Activated CD8-positive, alpha-beta memory T cell treated with anti-CD3 and anti-CD28 coated beads, Interleukin-2, amount 50 U/mL, for 24 hours (primary cell): ENCODE results near the gene ASB4.

Experiments
- DNase-seq: peaks from one replicate; pipeline ENCODE4 v3.0.0-alpha.2; 2020; ENCODE audit errors: extremely low read depth

The ASB4 gene

GRCh38 chr7:95527033-95527775 lies 41.5 kb downstream of the ASB4 start:
- DNase-seq = no peak

- DNase-seq = no peak
Observed at GRCh38 chr7:95527776-95528250, 42.1 kb downstream of the ASB4 start.

- no peak for DNase-seq
Observed at GRCh38 chr7:95529701-95530100, 44.0 kb downstream of the ASB4 start.

- DNase-seq = no peak
Observed at GRCh38 chr7:95530881-95531280, 45.1 kb downstream of the ASB4 start.

- no peak for DNase-seq
Observed at GRCh38 chr7:95531605-95532219, 46.0 kb downstream of the ASB4 start.

- DNase-seq = no peak
Observed at GRCh38 chr7:95534796-95535195, 49.1 kb downstream of the ASB4 start.

- DNase-seq = no peak
Observed at GRCh38 chr7:95535662-95536061, 49.9 kb downstream of the ASB4 start.

- no peak for DNase-seq
Observed at GRCh38 chr7:95536656-95537311, 51.0 kb downstream of the ASB4 start.

- no peak for DNase-seq
Observed at GRCh38 chr7:95537468-95537867, 51.7 kb downstream of the ASB4 start.

GRCh38 chr7:95539426-95539825 lies 53.7 kb downstream of the ASB4 start:
- DNase-seq = no peak

- DNase-seq = no peak
Observed at GRCh38 chr7:95540366-95540765, 54.6 kb downstream of the ASB4 start.

- no peak for DNase-seq
Observed at GRCh38 chr7:95543312-95543711, 57.6 kb downstream of the ASB4 start.

GRCh38 chr7:95544171-95544570 lies 58.4 kb downstream of the ASB4 start:
- DNase-seq = no peak

GRCh38 chr7:95545007-95545615 lies 59.4 kb downstream of the ASB4 start:
- no peak for DNase-seq

- no peak for DNase-seq
Observed at GRCh38 chr7:95545673-95546072, 59.9 kb downstream of the ASB4 start.

- DNase-seq = no peak
Observed at GRCh38 chr7:95546647-95547046, 60.9 kb downstream of the ASB4 start.

GRCh38 chr7:95547361-95548348 lies 61.9 kb downstream of the ASB4 start:
- no peak for DNase-seq

GRCh38 chr7:95549818-95550529 lies 64.2 kb downstream of the ASB4 start:
- no peak for DNase-seq

- DNase-seq = no peak
Observed at GRCh38 chr7:95550546-95550945, 64.8 kb downstream of the ASB4 start.
